ENCODE data around the gene EFCAB6.

EFCAB6 gene

DNA sequence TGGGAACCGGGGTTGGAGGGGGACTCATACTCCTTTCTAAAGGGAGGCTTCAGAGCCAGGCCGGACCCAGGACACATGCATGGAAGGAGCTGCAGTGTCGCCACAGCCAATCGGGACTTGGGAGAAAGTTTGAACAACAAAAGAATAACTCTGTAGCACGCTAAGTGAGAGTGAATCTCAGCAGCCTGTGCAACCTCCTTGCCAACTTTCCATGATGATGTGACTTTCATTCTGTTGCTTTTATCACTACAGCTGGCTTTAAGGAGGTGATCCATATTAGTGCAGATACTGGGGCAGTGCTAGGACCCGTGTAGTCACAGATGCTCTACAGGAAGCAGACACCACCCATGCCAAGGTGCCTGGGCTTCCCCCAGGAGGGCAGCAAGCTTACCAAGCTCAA, 243.0 kb downstream of the EFCAB6 start:
- TF ChIP-seq, protein P1, sequence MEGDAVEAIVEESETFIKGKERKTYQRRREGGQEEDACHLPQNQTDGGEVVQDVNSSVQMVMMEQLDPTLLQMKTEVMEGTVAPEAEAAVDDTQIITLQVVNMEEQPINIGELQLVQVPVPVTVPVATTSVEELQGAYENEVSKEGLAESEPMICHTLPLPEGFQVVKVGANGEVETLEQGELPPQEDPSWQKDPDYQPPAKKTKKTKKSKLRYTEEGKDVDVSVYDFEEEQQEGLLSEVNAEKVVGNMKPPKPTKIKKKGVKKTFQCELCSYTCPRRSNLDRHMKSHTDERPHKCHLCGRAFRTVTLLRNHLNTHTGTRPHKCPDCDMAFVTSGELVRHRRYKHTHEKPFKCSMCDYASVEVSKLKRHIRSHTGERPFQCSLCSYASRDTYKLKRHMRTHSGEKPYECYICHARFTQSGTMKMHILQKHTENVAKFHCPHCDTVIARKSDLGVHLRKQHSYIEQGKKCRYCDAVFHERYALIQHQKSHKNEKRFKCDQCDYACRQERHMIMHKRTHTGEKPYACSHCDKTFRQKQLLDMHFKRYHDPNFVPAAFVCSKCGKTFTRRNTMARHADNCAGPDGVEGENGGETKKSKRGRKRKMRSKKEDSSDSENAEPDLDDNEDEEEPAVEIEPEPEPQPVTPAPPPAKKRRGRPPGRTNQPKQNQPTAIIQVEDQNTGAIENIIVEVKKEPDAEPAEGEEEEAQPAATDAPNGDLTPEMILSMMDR (IDR thresholded peaks at IDR 0.05; ENCODE audit: poor library complexity, severe bottlenecking), result no peak
- ATAC-seq (ENCODE audit: low read depth) (no peak), DNase-seq (ENCODE audit: low spot score) (no peak)
- H3K4me3 ChIP-seq (ENCODE audit: severe bottlenecking), result no peak overlapping the region
- H3K9me3 ChIP-seq (ENCODE audit: severe bottlenecking), result no peaks in the 10 kb centered on the region
- H3K36me3 ChIP-seq (ENCODE audit: low read depth), result no peaks in the 10 kb centered on the region
- H3K27me3 ChIP-seq (ENCODE audit: insufficient read depth, poor library complexity, severe bottlenecking), result peaks cover 3% of the 10 kb centered on the region
- no peak overlapping the region for H3K27ac ChIP-seq (ENCODE audit: poor library complexity, severe bottlenecking)
- H3K4me1 ChIP-seq (ENCODE audit: insufficient read depth, poor library complexity, severe bottlenecking), result no peaks in the 10 kb centered on the region

DNA sequence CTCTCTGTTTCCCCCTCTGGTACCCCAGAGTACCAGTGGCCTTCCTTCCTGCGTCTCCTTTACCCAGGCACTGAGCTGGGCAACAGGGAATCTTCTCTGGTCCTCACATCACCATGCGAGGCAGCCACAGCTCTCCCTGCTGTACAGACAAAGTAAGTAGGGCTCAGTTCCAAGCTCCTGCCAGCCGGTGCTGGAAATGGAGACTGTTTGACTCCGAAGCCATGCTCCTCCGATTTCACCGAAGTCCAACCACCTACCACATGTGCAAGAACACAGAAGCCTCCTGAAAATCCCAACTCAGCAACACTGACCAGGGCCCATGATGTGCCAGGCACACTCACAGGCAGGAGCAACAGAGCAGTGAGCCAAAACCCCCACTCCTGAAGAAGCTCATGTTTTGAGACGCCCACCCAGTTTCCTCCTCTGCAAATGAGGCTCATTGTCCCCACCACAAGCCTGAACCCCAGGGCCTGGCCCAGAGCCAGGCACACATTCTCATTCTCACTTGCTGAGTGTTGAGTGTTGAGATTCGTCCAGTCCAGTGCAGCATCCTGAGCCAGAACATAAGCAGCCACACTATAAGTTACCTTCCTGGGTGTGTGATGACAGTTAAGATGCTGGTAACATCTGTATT, 244.3 kb downstream of the EFCAB6 start:
- H3K9me3 ChIP-seq (ENCODE audit: severe bottlenecking), result no peaks in the 10 kb centered on the region
- H3K27me3 ChIP-seq (ENCODE audit: insufficient read depth, poor library complexity, severe bottlenecking), result peaks cover 3% of the 10 kb centered on the region
- no peak overlapping the region for H3K27ac ChIP-seq (ENCODE audit: poor library complexity, severe bottlenecking)
- no peak overlapping the region for H3K4me3 ChIP-seq (ENCODE audit: severe bottlenecking)
- DNase-seq (ENCODE audit: low spot score) (no peak), ATAC-seq (ENCODE audit: low read depth) (no peak)
- no peaks in the 10 kb centered on the region for H3K36me3 ChIP-seq (ENCODE audit: low read depth)
- TF ChIP-seq, protein P1 (IDR thresholded peaks at IDR 0.05; ENCODE audit: poor library complexity, severe bottlenecking), result no peak
- no peaks in the 10 kb centered on the region for H3K4me1 ChIP-seq (ENCODE audit: insufficient read depth, poor library complexity, severe bottlenecking)

DNA sequence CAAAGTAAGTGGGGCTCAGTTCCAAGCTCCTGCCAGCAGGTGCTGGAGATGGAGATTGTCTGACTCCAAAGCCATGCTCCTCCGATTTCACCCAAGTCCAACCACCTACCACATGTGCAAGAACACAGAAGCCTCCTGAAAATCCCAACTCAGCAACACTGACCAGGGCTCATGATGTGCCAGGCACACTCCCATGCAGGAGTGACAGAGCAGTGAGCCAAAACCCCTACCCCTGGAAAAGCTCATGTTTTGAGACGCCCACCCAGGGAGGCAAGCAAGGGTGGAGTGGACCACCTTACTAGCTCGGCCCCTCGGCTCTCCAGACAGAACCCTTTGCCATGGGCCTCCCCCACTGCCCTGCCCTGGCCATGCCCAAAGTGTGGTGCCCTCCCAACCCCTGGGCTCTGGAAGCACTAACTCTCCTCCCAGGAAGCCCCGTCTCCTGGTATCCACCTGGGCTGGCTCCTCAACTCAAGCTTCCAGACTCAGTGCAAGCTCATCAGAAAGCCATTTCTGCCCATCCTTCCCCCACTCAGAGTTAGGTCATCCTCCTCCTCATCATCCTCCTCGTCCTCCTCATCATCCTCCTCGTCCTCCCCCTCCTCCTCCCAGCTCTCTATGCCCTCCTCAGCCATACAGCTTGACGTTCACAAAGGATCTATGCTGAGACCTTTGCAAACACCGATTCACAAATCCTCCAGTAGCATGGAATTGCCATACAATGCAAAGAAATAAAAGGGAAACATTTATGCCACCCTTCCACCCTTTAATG, 245.4 kb downstream of the EFCAB6 start:
- no peak overlapping the region for H3K4me3 ChIP-seq (ENCODE audit: severe bottlenecking)
- DNase-seq (ENCODE audit: low spot score) (no peak), ATAC-seq (ENCODE audit: low read depth) (no peak)
- no peak overlapping the region for H3K27ac ChIP-seq (ENCODE audit: poor library complexity, severe bottlenecking)
- no peaks in the 10 kb centered on the region for H3K36me3 ChIP-seq (ENCODE audit: low read depth)
- H3K9me3 ChIP-seq (ENCODE audit: severe bottlenecking), result no peaks in the 10 kb centered on the region
- H3K4me1 ChIP-seq (ENCODE audit: insufficient read depth, poor library complexity, severe bottlenecking), result no peaks in the 10 kb centered on the region
- TF ChIP-seq, protein P1 (IDR thresholded peaks at IDR 0.05; ENCODE audit: poor library complexity, severe bottlenecking), result no peak
- H3K27me3 ChIP-seq (ENCODE audit: insufficient read depth, poor library complexity, severe bottlenecking), result peaks cover 3% of the 10 kb centered on the region

DNA sequence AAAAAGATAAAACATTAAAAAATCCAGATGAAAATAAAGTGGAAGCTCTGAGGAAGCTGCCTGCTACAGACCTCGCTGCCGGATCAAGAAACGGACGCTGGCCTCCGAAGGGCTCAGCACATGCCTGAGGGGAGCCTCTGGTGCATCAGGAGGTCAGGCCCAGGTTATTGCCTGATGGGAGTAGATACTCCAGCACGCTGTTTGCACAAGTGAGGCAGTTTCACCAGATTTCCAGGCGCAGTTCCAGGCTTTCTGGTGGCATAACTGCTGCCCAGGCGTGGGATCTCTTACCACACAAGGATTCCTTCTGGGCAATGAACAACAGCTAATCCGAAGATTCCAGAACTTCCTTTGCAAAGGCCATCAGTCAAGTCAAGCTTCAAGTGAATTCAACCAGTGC, 246.1 kb downstream of the EFCAB6 start:
- Histone ChIP-seq H3K27ac (ENCODE audit: poor library complexity, severe bottlenecking) (no peak overlapping the region), H3K4me1 (ENCODE audit: insufficient read depth, poor library complexity, severe bottlenecking) (no peaks in the 10 kb centered on the region), H3K9me3 (ENCODE audit: severe bottlenecking) (no peaks in the 10 kb centered on the region), H3K36me3 (ENCODE audit: low read depth) (no peaks in the 10 kb centered on the region), H3K27me3 (ENCODE audit: insufficient read depth, poor library complexity, severe bottlenecking) (peaks cover 3% of the 10 kb centered on the region), H3K4me3 (ENCODE audit: severe bottlenecking) (no peak overlapping the region)
- no peak for ATAC-seq (ENCODE audit: low read depth)
- TF ChIP-seq, protein P1 (IDR thresholded peaks at IDR 0.05; ENCODE audit: poor library complexity, severe bottlenecking), result no peak
- DNase-seq (ENCODE audit: low spot score), result no peak

DNA sequence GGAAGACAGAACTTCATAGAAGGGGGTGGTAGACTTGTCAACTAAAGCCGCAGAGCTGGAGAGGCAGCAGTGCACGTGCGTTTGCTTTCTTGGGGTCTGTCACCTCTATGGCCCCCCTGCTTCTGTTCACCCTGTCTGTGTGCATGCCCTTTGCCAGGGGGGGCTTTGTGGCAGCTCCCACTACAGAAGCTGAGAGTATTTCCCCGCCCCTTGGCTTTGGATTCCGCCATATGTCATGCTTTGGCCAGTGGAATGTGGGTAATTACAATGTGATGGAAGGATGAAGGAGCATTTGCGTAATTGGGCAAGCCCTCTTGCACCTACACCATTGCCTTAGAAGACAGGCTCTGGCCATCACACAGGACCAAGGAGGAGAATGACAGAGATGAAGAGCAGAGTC, 247.2 kb downstream of the EFCAB6 start:
- ATAC-seq (ENCODE audit: low read depth) (no peak), DNase-seq (ENCODE audit: low spot score) (no peak)
- H3K36me3 ChIP-seq (ENCODE audit: low read depth), result no peaks in the 10 kb centered on the region
- H3K9me3 ChIP-seq (ENCODE audit: severe bottlenecking), result no peaks in the 10 kb centered on the region
- H3K4me3 ChIP-seq (ENCODE audit: severe bottlenecking), result no peak overlapping the region
- no peak overlapping the region for H3K27ac ChIP-seq (ENCODE audit: poor library complexity, severe bottlenecking)
- H3K4me1 ChIP-seq (ENCODE audit: insufficient read depth, poor library complexity, severe bottlenecking), result no peaks in the 10 kb centered on the region
- peaks cover 3% of the 10 kb centered on the region for H3K27me3 ChIP-seq (ENCODE audit: insufficient read depth, poor library complexity, severe bottlenecking)
- TF ChIP-seq, protein P1 (IDR thresholded peaks at IDR 0.05; ENCODE audit: poor library complexity, severe bottlenecking), result no peak
